ENCODE results near the gene CDT1.

DNA sequence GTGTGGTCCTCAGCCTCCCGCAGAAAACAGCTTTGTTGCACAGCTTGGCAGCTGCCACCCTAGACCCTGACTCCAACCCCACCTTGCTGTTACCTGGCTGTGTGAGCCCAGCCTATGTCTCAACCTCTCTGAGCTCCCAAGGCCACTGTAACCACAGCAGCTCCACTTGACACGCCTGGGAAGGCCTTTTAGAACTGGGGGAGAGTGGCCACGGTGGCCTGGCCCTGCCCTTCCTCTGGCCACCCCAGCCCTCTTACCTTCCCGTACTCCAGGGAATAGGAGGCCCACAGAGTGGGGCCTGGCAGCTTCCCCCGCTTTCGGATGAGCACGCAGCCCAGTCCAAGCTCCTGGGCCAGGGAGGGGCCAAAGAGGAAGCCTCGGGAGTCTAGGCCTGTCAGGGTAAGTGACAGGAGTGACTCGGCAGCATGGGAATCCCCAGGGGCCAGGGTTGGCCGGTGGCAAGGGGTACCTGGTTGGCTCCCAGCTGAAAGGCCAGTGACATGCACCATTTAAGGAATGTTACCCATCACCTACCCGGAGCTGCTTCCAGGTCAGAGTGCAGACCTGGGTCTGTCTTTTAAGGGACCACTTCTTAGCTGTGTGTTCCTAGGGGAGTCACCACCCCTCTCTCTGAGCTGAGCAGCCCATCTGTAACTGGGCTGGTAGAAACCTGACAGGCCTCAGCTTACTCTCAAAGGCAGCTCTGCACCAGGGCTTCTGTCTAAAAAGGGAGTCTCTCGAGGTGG lies 6.8 kb downstream of the CDT1 start:
- TF ChIP-seq POLR2A (IDR thresholded peaks at IDR 0.05; ENCODE audit: low read depth, low read length) (peak; percentile 47), TAF1 (IDR thresholded peaks at IDR 0.05; ENCODE audit: borderline replicate concordance, low read depth, low read length) (0 out of 2 replicates have a peak, but pooled peaks have one; percentile 13)
